ENCODE measurements around the gene SYCP2L. TPM values are rescaled to one million over a fixed set of nuclear protein-coding genes. Genes with fewer than 3 reads are reported as not detected.

The SYCP2L gene
- total and polyA plus RNA-seq, 2 donors (not counting 3 experiments of a cell fraction or from before 2014, with no cell fraction given), result not detected

DNA sequence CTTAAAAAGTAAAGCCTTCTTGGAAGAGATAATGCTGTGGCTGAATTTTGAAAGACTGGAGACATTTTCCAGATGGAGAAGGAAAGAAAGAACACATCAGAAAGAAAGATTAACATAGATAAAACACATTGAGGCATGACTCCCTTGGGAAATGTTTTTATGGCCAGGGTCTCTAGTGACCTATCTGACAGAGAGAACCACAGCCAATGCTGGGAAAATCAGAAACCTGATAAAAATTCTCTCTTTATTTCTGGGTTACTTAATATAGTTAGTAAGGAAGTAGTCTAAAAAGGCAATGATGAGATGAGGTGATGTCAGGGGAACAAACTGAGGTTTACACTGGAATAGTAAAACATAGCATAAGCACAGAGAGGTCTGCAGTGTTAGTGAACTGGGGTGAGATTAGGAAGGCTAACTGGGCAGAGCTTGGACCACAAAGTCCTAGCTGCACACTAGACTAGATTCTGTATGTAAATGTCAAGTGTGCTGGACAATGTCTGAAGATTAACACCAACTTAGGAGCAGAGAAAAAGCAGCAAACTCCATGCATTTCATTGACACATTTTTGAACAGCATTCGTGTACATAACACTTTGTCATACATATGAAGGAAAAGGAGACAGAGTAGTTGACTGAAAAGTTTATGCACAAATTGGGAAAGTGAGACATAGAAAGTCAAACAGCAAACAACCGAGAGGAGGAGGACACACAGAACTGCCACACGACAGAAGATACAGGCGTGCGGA is 126.3 kb downstream of the SYCP2L start:
- intact Hi-C loops (cut with micrococcal nuclease), result no loop called here
- H3K9me3 ChIP-seq (replicated peaks; ENCODE audit: control insufficient read depth, insufficient read depth, low read length), result no peaks in the 10 kb centered on the region
- FAIRE-seq, result no peak
- H3K79me2 ChIP-seq (ENCODE audit: control insufficient read depth, insufficient read depth, low read length), result no peaks in the 10 kb centered on the region
- H3K4me2 ChIP-seq (ENCODE audit: insufficient read depth, low read length), result no peak overlapping the region
- TF ChIP-seq JUN (IDR thresholded peaks at IDR 0.05; ENCODE audit: borderline replicate concordance, insufficient read depth, insufficient read length, low read depth), result no peak
- no peak for TF ChIP-seq EZH2 (IDR thresholded peaks at IDR 0.05; ENCODE audit: borderline replicate concordance, low read depth, low read length, severe bottlenecking)
- no peak for TF ChIP-seq MYC (IDR thresholded peaks at IDR 0.05; ENCODE audit: low read depth, low read length)
- no TSS peak for BruUV-seq (replicated peaks)
- peaks cover 4 to 7% of the 10 kb centered on the region in 2 experiments for H3K27me3 ChIP-seq (ENCODE audit: control insufficient read depth in 2 of 2, insufficient read depth in 2 of 2, low read length in 2 of 2)
- no peak overlapping the region for H2AFZ ChIP-seq (ENCODE audit: low read depth, low read length)
- H3K9ac ChIP-seq (replicated peaks; ENCODE audit: extremely low read depth, insufficient read depth, low read length), result no peak overlapping the region
- H3K9me1 ChIP-seq (replicated peaks; ENCODE audit: control insufficient read depth, extremely low read depth, insufficient read depth, low read length), result no peaks in the 10 kb centered on the region
- no peak for DNase-seq (ENCODE audit: low read depth, low spot score)
- peaks cover 6% of the 10 kb centered on the region for H3K4me1 ChIP-seq (ENCODE audit: control insufficient read depth, extremely low read depth, insufficient read depth, low read length)
- H3K36me3 ChIP-seq (ENCODE audit: control insufficient read depth in 2 of 2, extremely low read depth in 1 of 2, insufficient read depth in 2 of 2, low read length in 2 of 2), result no peaks in the 10 kb centered on the region
- dilution Hi-C loops (cut with MboI; ENCODE audit: extremely low pct_ligation_motif_present, low sequenced_read_pairs), result no loop called here
- H4K20me1 ChIP-seq (replicated peaks; ENCODE audit: control insufficient read depth, extremely low read depth, insufficient read depth, low read length), result no peaks in the 10 kb centered on the region
- no peak overlapping the region for H3K4me3 ChIP-seq (replicated peaks in 1 of 3; ENCODE audit: insufficient read depth in 1 of 3, low read depth in 1 of 3, low read length in 3 of 3)
- ChIA-PET CTCF (no interaction called here), POLR2A (no interaction called here)
- no peak overlapping the region for H3K27ac ChIP-seq (ENCODE audit: insufficient read depth, low read depth, low read length)

DNA sequence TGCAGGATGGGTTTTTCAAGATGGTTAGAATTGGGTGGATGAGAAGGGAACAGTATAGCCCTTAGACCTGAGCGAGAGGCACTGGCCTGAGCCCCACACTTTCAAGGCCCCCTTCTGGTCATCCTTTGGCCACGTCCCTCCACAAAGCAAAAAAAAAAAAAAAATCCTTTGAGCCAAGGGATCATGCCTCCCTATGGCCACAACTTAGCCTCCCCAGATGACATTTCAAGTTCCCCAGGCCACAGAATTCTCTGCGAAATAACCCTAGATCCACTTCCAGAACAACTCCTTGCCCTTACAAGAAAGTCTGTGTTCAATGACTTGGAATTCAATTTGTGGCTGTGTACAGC is 126.8 kb downstream of the SYCP2L start:
- Histone ChIP-seq H3K9me3 (replicated peaks; ENCODE audit: control insufficient read depth, insufficient read depth, low read length) (no peaks in the 10 kb centered on the region), H2AFZ (ENCODE audit: low read depth, low read length) (no peak overlapping the region), H3K79me2 (ENCODE audit: control insufficient read depth, insufficient read depth, low read length) (no peaks in the 10 kb centered on the region), H3K4me3 (replicated peaks in 1 of 3; ENCODE audit: insufficient read depth in 1 of 3, low read depth in 1 of 3, low read length in 3 of 3) (no peak overlapping the region), H3K36me3 (ENCODE audit: control insufficient read depth in 2 of 2, extremely low read depth in 1 of 2, insufficient read depth in 2 of 2, low read length in 2 of 2) (no peaks in the 10 kb centered on the region), H3K9ac (replicated peaks; ENCODE audit: extremely low read depth, insufficient read depth, low read length) (no peak overlapping the region), H4K20me1 (replicated peaks; ENCODE audit: control insufficient read depth, extremely low read depth, insufficient read depth, low read length) (no peaks in the 10 kb centered on the region), H3K4me1 (ENCODE audit: control insufficient read depth, extremely low read depth, insufficient read depth, low read length) (peaks cover 6% of the 10 kb centered on the region), H3K27ac (ENCODE audit: insufficient read depth, low read depth, low read length) (no peak overlapping the region), H3K9me1 (replicated peaks; ENCODE audit: control insufficient read depth, extremely low read depth, insufficient read depth, low read length) (no peaks in the 10 kb centered on the region), H3K4me2 (ENCODE audit: insufficient read depth, low read length) (no peak overlapping the region), H3K27me3 (ENCODE audit: control insufficient read depth in 2 of 2, insufficient read depth in 2 of 2, low read length in 2 of 2) (peaks cover 4 to 7% of the 10 kb centered on the region in 2 experiments)
- dilution Hi-C loops (cut with MboI; ENCODE audit: extremely low pct_ligation_motif_present, low sequenced_read_pairs), result no loop called here
- no peak for DNase-seq (ENCODE audit: low read depth, low spot score)
- ChIA-PET POLR2A (no interaction called here), CTCF (no interaction called here)
- no peak for FAIRE-seq
- no peak for TF ChIP-seq MYC (IDR thresholded peaks at IDR 0.05; ENCODE audit: low read depth, low read length)
- TF ChIP-seq, protein P1, sequence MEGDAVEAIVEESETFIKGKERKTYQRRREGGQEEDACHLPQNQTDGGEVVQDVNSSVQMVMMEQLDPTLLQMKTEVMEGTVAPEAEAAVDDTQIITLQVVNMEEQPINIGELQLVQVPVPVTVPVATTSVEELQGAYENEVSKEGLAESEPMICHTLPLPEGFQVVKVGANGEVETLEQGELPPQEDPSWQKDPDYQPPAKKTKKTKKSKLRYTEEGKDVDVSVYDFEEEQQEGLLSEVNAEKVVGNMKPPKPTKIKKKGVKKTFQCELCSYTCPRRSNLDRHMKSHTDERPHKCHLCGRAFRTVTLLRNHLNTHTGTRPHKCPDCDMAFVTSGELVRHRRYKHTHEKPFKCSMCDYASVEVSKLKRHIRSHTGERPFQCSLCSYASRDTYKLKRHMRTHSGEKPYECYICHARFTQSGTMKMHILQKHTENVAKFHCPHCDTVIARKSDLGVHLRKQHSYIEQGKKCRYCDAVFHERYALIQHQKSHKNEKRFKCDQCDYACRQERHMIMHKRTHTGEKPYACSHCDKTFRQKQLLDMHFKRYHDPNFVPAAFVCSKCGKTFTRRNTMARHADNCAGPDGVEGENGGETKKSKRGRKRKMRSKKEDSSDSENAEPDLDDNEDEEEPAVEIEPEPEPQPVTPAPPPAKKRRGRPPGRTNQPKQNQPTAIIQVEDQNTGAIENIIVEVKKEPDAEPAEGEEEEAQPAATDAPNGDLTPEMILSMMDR (IDR thresholded peaks at IDR 0.05; ENCODE audit: extremely low read depth in 1 of 2, insufficient read depth in 1 of 2, low read depth in 1 of 2, low read length in 2 of 2), result no peak
- no peak for TF ChIP-seq EZH2 (IDR thresholded peaks at IDR 0.05; ENCODE audit: borderline replicate concordance, low read depth, low read length, severe bottlenecking)
- TF ChIP-seq JUN (IDR thresholded peaks at IDR 0.05; ENCODE audit: borderline replicate concordance, insufficient read depth, insufficient read length, low read depth), result no peak
- no peak for TF ChIP-seq GATA2 (IDR thresholded peaks at IDR 0.05; ENCODE audit: insufficient read depth, insufficient read length, low read depth, low read length)
- no peak for TF ChIP-seq POLR2AphosphoS5 (IDR thresholded peaks at IDR 0.05; ENCODE audit: insufficient read depth, low read depth, low read length)
- TF ChIP-seq, protein P2, sequence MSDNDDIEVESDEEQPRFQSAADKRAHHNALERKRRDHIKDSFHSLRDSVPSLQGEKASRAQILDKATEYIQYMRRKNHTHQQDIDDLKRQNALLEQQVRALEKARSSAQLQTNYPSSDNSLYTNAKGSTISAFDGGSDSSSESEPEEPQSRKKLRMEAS (IDR thresholded peaks at IDR 0.05; ENCODE audit: insufficient read depth, insufficient read length), result no peak
- no peak for TF ChIP-seq FOS (IDR thresholded peaks at IDR 0.05; ENCODE audit: borderline replicate concordance, insufficient read depth, low read length)
- no peak for TF ChIP-seq POLR2A (IDR thresholded peaks at IDR 0.05; ENCODE audit: low read depth, low read length)
- no TSS peak for BruUV-seq (replicated peaks)
- intact Hi-C loops (cut with micrococcal nuclease), result no loop called here
